Cardiac muscle cell (in vitro differentiated cells and primary cell): ENCODE results near the gene PTBP2. TPM values are rescaled to one million over a fixed set of nuclear protein-coding genes. Genes with fewer than 3 reads are reported as not detected.

Experiments
- DNase-seq, 2 donors: peaks; one replicate each; pipeline versions ENCODE4 v3.0.0 to v3.0.0-alpha.2; 2010 to 2017; ENCODE audit warnings: low read depth in 1 of 2, low spot score in 1 of 2
- H3K27ac ChIP-seq: fragments of 200-600 bp; sonication (generic); 2 replicates; pipeline ENCODE4 v1.5.1; 2016
- H3K27me3 ChIP-seq: fragments of 200-600 bp; sonication (generic); 2 replicates; pipeline ENCODE4 v1.6.0; 2016; ENCODE audit warnings: control low read depth
- H3K36me3 ChIP-seq: fragments of 200-600 bp; sonication (generic); 2 replicates; pipeline ENCODE4 v1.5.1; 2016; ENCODE audit warnings: control low read depth
- H3K4me1 ChIP-seq: fragments of 200-600 bp; sonication (generic); 2 replicates; pipeline ENCODE4 v1.8.1; 2017; ENCODE audit warnings: low read depth, mild to moderate bottlenecking, mixed run types
- H3K4me3 ChIP-seq: fragments of 200-600 bp; sonication (generic); 2 replicates; pipeline ENCODE4 v1.5.1; 2016; ENCODE audit warnings: mild to moderate bottlenecking
- H3K9me3 ChIP-seq: fragments of 200-600 bp; sonication (generic); 2 replicates; pipeline ENCODE4 v1.5.1; 2017; ENCODE audit warnings: low read depth, mild to moderate bottlenecking, control low read depth
- CTCF ChIP-seq: IDR thresholded peaks from 2 replicates; pipeline ENCODE4 v1.5.1; 2012; ENCODE audit warnings: low read depth, mild to moderate bottlenecking, low read length
- polyA plus RNA-seq: library from polyadenylated mRNA; unstranded; fragments of >200 nt; fragmentation: Nextera tagmentation; extraction: Ambion mirVana; gene quantifications from 2 replicates; pipeline ENCODE4 v1.2.1, GENCODE V29; 2016
- total RNA-seq: library from RNA; depleted of rRNA; stranded (reverse); fragments of >200 nt; gene quantifications from 2 replicates; pipeline ENCODE4 v1.2.3, GENCODE V29; 2016

PTBP2 gene
- total and polyA plus RNA-seq, 2 experiments from 2014 or later, result 37.1 to 89.6 TPM

- TF ChIP-seq CTCF, result no peak
- no peak overlapping the region for H3K27ac ChIP-seq
- H3K9me3 ChIP-seq, result no peaks in the 10 kb centered on the region
- no peak overlapping the region for H3K4me3 ChIP-seq
- DNase-seq, result no peak
- H3K4me1 ChIP-seq, result peaks cover 3% of the 10 kb centered on the region
- H3K36me3 ChIP-seq, result no peaks in the 10 kb centered on the region
- no peaks in the 10 kb centered on the region for H3K27me3 ChIP-seq
Observed at GRCh38 chr1:96843601-96844000, 122.0 kb downstream of the PTBP2 start.

GRCh38 chr1:96845464-96845863 lies 123.9 kb downstream of the PTBP2 start:
- Histone ChIP-seq H3K4me1 (no peaks in the 10 kb centered on the region), H3K27ac (no peak overlapping the region)
- peak; percentile 56 for TF ChIP-seq CTCF

GRCh38 chr1:96861836-96862235 lies 140.3 kb downstream of the PTBP2 start:
- no peak for DNase-seq
- H3K27me3 ChIP-seq, result no peaks in the 10 kb centered on the region
- no peak for TF ChIP-seq CTCF
- H3K4me3 ChIP-seq, result no peak overlapping the region
- no peaks in the 10 kb centered on the region for H3K9me3 ChIP-seq
- no peak overlapping the region for H3K27ac ChIP-seq
- H3K4me1 ChIP-seq, result no peaks in the 10 kb centered on the region
- H3K36me3 ChIP-seq, result no peaks in the 10 kb centered on the region

More at GRCh38 chr1:96845464-96845863, 123.9 kb downstream of the PTBP2 start:
- peak; percentile 38 to 49 for DNase-seq
- Histone ChIP-seq H3K36me3 (no peaks in the 10 kb centered on the region), H3K4me3 (no peak overlapping the region), H3K9me3 (no peaks in the 10 kb centered on the region), H3K27me3 (no peaks in the 10 kb centered on the region)

- Histone ChIP-seq H3K36me3 (no peaks in the 10 kb centered on the region), H3K4me3 (no peak overlapping the region), H3K27me3 (no peaks in the 10 kb centered on the region), H3K9me3 (no peaks in the 10 kb centered on the region), H3K27ac (no peak overlapping the region), H3K4me1 (no peaks in the 10 kb centered on the region)
- DNase-seq, result peak in 1 of 2 donors; percentile 28
- no peak for TF ChIP-seq CTCF
Observed at GRCh38 chr1:96863449-96863848, 141.9 kb downstream of the PTBP2 start.
